ENCODE measurements around the gene EMILIN1. TPM values are rescaled to one million over a fixed set of nuclear protein-coding genes. Genes with fewer than 3 reads are reported as not detected.

The EMILIN1 gene
- total and polyA plus RNA-seq, 2 experiments from 2014 or later = 3.2 to 15.4 TPM

- H3K36me3 ChIP-seq (ENCODE audit: insufficient read depth) = no peaks in the 10 kb centered on the region
- peak within 1 kb of the TSS; percentile 82 for H3K4me3 Mint-ChIP-seq
- peaks cover 25% of the 10 kb centered on the region for H3K4me1 Mint-ChIP-seq
- peaks cover 8% of the 10 kb centered on the region; the same call in 1 of the 2 replicates for H3F3A ChIP-seq (replicated peaks; ENCODE audit: low read depth)
- TF ChIP-seq POLR2AphosphoS5 (IDR thresholded peaks at IDR 0.05; ENCODE audit: low read depth) = peak; percentile 57
- TF ChIP-seq ZNF331 (CRISPR knock-in tag; IDR thresholded peaks at IDR 0.05; ENCODE audit: low read depth) = no peak
- peak within 1 kb of the TSS; percentile 99 for H2AFZ ChIP-seq
- no peaks in the 10 kb centered on the region for H3K79me2 ChIP-seq (replicated peaks; ENCODE audit: insufficient read depth)
- H3K36me3 Mint-ChIP-seq (ENCODE audit: low read depth) = no peaks in the 10 kb centered on the region
- DNase-seq (ENCODE audit: low spot score) (peak; percentile 71), ATAC-seq (peak; percentile 51)
- no peak within 1 kb of the TSS for H3K27ac Mint-ChIP-seq
- H3K4me3 ChIP-seq = peak within 1 kb of the TSS; percentile 87
- H3K27me3 Mint-ChIP-seq (ENCODE audit: insufficient read depth, low read depth, poor library complexity) = peaks cover 25% of the 10 kb centered on the region
- H3K27ac ChIP-seq (ENCODE audit: low read depth) = no peak within 1 kb of the TSS
- H3K27me3 ChIP-seq (ENCODE audit: insufficient read depth) = peaks cover 16% of the 10 kb centered on the region
- peak within 1 kb of the TSS; percentile 95 for H3K4me2 ChIP-seq
- no peaks in the 10 kb centered on the region for H3K9me2 ChIP-seq (ENCODE audit: insufficient read depth)
- H3K9me3 Mint-ChIP-seq = no peaks in the 10 kb centered on the region; the same call in 2 of the 3 replicates
- H4K20me1 ChIP-seq (replicated peaks; ENCODE audit: insufficient read depth) = no peaks in the 10 kb centered on the region; the same call in 1 of the 2 replicates
- peaks cover 10% of the 10 kb centered on the region for H3K4me1 ChIP-seq (ENCODE audit: insufficient read depth)
Measured at GRCh38 chr2:27086724-27087593, 8.5 kb downstream of the EMILIN1 start, which contains the start of gene KHK. KHK (plus strand) TSS chr2:27086772; CDS start chr2:27087260, 488 bp downstream.

- Mint-ChIP-seq H3K36me3 (ENCODE audit: low read depth) (no peaks in the 10 kb centered on the region), H3K4me3 (peak overlapping the region; percentile 82), H3K27me3 (ENCODE audit: insufficient read depth, low read depth, poor library complexity) (peaks cover 28% of the 10 kb centered on the region), H3K9me3 (no peaks in the 10 kb centered on the region; the same call in 2 of the 3 replicates), H3K4me1 (peaks cover 25% of the 10 kb centered on the region), H3K27ac (no peak overlapping the region)
- H3K4me1 ChIP-seq (ENCODE audit: insufficient read depth) = peaks cover 10% of the 10 kb centered on the region
- H3K9me2 ChIP-seq (ENCODE audit: insufficient read depth) = no peaks in the 10 kb centered on the region
- peaks cover 8% of the 10 kb centered on the region; the same call in 1 of the 2 replicates for H3F3A ChIP-seq (replicated peaks; ENCODE audit: low read depth)
- H3K27me3 ChIP-seq (ENCODE audit: insufficient read depth) = peaks cover 16% of the 10 kb centered on the region
- peak overlapping the region; percentile 87 for H3K4me3 ChIP-seq
- peak overlapping the region; percentile 95 for H3K4me2 ChIP-seq
- H4K20me1 ChIP-seq (replicated peaks; ENCODE audit: insufficient read depth) = no peaks in the 10 kb centered on the region; the same call in 1 of the 2 replicates
- no peak for ATAC-seq
- no peaks in the 10 kb centered on the region for H3K79me2 ChIP-seq (replicated peaks; ENCODE audit: insufficient read depth)
- peak overlapping the region; percentile 96; the same call in 1 of the 2 replicates for H2AFZ ChIP-seq
- no peaks in the 10 kb centered on the region for H3K36me3 ChIP-seq (ENCODE audit: insufficient read depth)
- no peak overlapping the region for H3K27ac ChIP-seq (ENCODE audit: low read depth)
- TF ChIP-seq REST (IDR thresholded peaks at IDR 0.05; ENCODE audit: unreplicated experiment) = no peak
- no peak for DNase-seq (ENCODE audit: low spot score)
Measured at GRCh38 chr2:27087823-27088410, 9.5 kb downstream of the EMILIN1 start.

All from GM23338 (cell line).